Mesothelial cell of epicardium (in vitro differentiated cells): ENCODE data around the gene TSPAN14. TPM values are rescaled to one million over a fixed set of nuclear protein-coding genes. Genes with fewer than 3 reads are reported as not detected.

ENCODE experiments used
- DNase-seq, 2 experiments: peaks; one replicate each; pipeline ENCODE4 v3.0.0; 2021; ENCODE audit warnings: low spot score in 2 of 2; ENCODE audit not compliant: unreplicated experiment in 2 of 2
- H3K27ac Mint-ChIP-seq: 2 replicates; pipeline ENCODE4 v1.8.0; 2021; ENCODE audit warnings: mixed read lengths
- H3K27me3 Mint-ChIP-seq: 2 replicates; pipeline ENCODE4 v1.8.0; 2021; ENCODE audit warnings: low read depth, mixed read lengths
- H3K36me3 Mint-ChIP-seq: 2 replicates; pipeline ENCODE4 v1.8.0; 2021; ENCODE audit warnings: mixed read lengths
- H3K4me1 Mint-ChIP-seq: 2 replicates; pipeline ENCODE4 v1.8.0; 2021; ENCODE audit warnings: mixed read lengths
- H3K4me3 Mint-ChIP-seq: 2 replicates; pipeline ENCODE4 v1.8.0; 2021; ENCODE audit warnings: mild to moderate bottlenecking, moderate library complexity, mixed read lengths
- H3K9me3 Mint-ChIP-seq: 2 replicates; pipeline ENCODE4 v1.8.0; 2021; ENCODE audit warnings: mixed read lengths
- total RNA-seq: library from RNA; stranded (reverse); gene quantifications from 3 replicates; pipeline ENCODE4 v1.2.1, GENCODE V29; 2021
- TF ChIP-seq, protein P1 (sequence below): fragments of 200-600 bp; sonication (generic); IDR thresholded peaks from one replicate; pipeline ENCODE4 v1.5.0; 2021; ENCODE audit warnings: antibody characterized with exemption; ENCODE audit not compliant: unreplicated experiment

TSPAN14 gene, protein sequence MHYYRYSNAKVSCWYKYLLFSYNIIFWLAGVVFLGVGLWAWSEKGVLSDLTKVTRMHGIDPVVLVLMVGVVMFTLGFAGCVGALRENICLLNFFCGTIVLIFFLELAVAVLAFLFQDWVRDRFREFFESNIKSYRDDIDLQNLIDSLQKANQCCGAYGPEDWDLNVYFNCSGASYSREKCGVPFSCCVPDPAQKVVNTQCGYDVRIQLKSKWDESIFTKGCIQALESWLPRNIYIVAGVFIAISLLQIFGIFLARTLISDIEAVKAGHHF
- total RNA-seq, result 106 to 113 TPM (median 109 TPM) in 3 replicates

DNA sequence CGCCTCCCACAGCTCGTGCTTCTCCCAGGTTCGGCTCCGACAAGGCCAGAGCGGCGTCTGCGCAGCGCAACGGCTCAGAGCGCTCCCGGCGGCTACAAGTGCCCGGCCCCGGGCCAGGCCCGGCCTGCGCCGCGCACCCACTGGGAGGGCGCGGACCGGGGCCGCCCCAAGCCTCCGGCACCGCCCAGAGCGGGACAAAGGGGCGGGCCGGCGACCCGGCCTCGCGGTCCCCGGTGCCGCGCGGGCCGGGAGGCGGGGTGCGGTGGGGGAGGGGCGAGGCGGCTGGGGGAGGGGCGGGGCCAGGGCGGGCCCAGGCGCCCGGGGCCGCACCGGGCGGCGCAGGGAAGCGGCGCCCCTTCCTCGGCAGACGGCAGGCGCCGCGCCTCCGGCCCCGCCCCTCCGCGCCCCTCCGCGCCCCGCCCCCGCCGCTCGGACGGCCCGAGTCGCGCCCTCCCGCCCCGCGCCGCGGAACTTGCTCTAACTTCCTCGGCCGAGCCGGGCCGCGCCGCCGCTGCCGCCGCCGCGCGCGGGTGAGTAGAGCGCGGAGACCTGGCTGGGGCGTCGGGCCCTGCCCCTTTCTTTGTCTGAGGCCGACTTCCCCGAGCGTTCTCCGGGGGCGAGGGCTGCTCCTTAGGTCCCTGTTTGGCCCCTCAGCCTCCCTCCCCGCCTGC, at the start of gene TSPAN14:
TSPAN14 (plus strand) TSS at position 469 of the 671 bp plus-strand sequence. CDS start 34,924 bp downstream, outside the sequence.
- no peaks in the 10 kb centered on the region for H3K27me3 Mint-ChIP-seq
- peak within 1 kb of the TSS; percentile 94 for H3K27ac Mint-ChIP-seq
- H3K36me3 Mint-ChIP-seq, result no peaks in the 10 kb centered on the region
- peaks cover 45% of the 10 kb centered on the region for H3K4me1 Mint-ChIP-seq
- TF ChIP-seq, protein P1, sequence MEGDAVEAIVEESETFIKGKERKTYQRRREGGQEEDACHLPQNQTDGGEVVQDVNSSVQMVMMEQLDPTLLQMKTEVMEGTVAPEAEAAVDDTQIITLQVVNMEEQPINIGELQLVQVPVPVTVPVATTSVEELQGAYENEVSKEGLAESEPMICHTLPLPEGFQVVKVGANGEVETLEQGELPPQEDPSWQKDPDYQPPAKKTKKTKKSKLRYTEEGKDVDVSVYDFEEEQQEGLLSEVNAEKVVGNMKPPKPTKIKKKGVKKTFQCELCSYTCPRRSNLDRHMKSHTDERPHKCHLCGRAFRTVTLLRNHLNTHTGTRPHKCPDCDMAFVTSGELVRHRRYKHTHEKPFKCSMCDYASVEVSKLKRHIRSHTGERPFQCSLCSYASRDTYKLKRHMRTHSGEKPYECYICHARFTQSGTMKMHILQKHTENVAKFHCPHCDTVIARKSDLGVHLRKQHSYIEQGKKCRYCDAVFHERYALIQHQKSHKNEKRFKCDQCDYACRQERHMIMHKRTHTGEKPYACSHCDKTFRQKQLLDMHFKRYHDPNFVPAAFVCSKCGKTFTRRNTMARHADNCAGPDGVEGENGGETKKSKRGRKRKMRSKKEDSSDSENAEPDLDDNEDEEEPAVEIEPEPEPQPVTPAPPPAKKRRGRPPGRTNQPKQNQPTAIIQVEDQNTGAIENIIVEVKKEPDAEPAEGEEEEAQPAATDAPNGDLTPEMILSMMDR, result no peak
- DNase-seq, result peak; percentile 67 to 81
- H3K9me3 Mint-ChIP-seq, result no peaks in the 10 kb centered on the region
- H3K4me3 Mint-ChIP-seq, result peak within 1 kb of the TSS; percentile 88

DNA sequence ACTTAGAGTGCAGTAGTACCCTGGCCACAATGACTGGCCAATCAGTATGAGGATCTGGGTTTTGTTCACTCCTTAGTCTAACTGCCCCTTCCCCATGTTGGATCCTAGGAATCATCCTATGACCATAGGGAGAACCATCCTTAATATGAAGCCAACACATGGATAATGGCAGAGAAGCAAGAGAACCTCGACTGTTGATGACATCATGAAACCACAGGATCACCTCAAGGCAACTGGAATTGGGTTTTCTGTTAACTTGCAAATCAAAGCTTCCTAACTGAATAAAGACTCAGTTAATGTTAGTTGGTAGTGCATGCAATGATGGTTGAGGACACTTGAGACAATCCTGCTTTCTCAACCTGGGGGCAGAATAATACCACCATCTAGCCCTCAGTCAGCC, 49.1 kb upstream of the TSPAN14 start:
- Mint-ChIP-seq H3K4me3 (no peak overlapping the region), H3K27me3 (no peaks in the 10 kb centered on the region), H3K27ac (no peak overlapping the region), H3K4me1 (peaks cover 27% of the 10 kb centered on the region), H3K9me3 (no peaks in the 10 kb centered on the region), H3K36me3 (no peaks in the 10 kb centered on the region)
- TF ChIP-seq, protein P1, result no peak
- DNase-seq, result no peak

DNA sequence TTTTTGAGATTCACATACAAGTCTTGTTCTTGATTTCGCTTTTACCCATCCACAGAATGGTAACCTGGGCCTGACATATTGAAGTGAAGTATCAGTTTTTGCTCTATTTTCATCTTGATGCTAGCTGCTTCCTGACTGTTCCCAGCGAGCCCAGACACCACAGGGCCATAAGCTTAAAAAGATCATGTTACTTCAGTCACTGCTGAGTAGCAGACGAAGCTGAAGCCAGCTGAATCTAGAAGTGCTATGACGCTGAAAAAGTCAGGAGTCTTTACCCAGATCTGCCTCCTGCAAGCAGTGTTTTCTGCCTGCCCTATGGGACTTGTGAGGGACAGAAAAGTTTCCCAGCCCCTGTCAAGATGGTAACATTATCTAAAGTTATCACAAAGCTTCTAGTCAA, 48.5 kb upstream of the TSPAN14 start:
- Mint-ChIP-seq H3K9me3 (no peaks in the 10 kb centered on the region), H3K27me3 (no peaks in the 10 kb centered on the region), H3K27ac (peak overlapping the region; percentile 22), H3K4me1 (peaks cover 33% of the 10 kb centered on the region), H3K36me3 (no peaks in the 10 kb centered on the region), H3K4me3 (no peak overlapping the region)
- TF ChIP-seq, protein P1, result no peak
- DNase-seq, result no peak

DNA sequence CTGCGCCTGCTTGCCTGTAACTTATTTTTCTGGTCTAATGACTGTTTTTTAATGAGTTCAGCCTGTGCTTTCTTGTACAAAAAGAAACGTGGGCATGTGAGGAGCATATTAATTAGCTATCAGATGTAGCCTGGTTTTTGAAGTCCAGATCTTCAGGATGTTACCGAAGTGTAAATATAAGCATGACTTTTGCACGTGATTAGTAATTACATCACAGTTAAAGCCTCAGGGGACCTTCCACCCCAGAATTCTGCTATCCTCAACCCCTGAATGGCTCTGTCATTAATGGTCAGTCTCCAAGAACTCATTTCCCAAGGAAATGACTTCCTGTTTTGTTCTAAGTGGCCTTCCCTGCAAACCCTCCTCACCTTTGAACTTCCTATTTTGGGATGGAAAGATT, 47.9 kb upstream of the TSPAN14 start:
- Mint-ChIP-seq H3K36me3 (no peaks in the 10 kb centered on the region), H3K27me3 (no peaks in the 10 kb centered on the region), H3K4me1 (peaks cover 39% of the 10 kb centered on the region), H3K27ac (peak overlapping the region; percentile 45), H3K9me3 (no peaks in the 10 kb centered on the region), H3K4me3 (no peak overlapping the region)
- TF ChIP-seq, protein P1, result no peak
- DNase-seq, result no peak

- TF ChIP-seq, protein P1, result no peak
Observed at GRCh38 chr10:80407812-80408241, 46.3 kb upstream of the TSPAN14 start.

More at GRCh38 chr10:80407812-80408241, 46.3 kb upstream of the TSPAN14 start:
- Mint-ChIP-seq H3K27ac (peak overlapping the region; percentile 90), H3K4me1 (peaks cover 55% of the 10 kb centered on the region), H3K4me3 (peak overlapping the region; percentile 93), H3K36me3 (no peaks in the 10 kb centered on the region), H3K27me3 (no peaks in the 10 kb centered on the region), H3K9me3 (no peaks in the 10 kb centered on the region)
- no peak for DNase-seq
